ENCODE data around the gene SLC8A2. TPM values are rescaled to one million over a fixed set of nuclear protein-coding genes. Genes with fewer than 3 reads are reported as not detected.

Gene SLC8A2
- total and polyA plus RNA-seq, 2 of the 8 experiments (the other 6 are each of a cell fraction or from before 2014, with no cell fraction given), result 7.3 to 12.4 TPM

DNA sequence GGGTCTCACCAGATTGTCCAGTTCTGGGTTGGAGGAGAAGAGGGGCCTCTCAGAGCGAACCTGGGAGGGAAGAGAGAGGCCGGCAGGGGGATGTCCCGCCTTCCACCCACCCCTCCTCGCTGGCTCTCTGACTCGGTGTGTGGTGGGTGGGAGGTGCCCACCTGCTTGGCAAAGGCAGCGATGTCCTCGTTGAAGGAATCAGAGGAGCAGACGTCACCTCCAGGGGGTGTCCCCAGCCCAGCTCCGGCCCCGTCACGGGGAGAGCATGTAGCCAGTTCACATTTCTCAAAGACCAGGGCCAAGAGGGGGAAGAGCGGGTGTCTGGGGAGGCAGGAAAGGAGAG is 55.1 kb downstream of the SLC8A2 start:
- Histone ChIP-seq H3K79me2 (ENCODE audit: control insufficient read depth in 1 of 2, insufficient read depth in 2 of 2, low read length in 2 of 2) (no peaks in the 10 kb centered on the region), H2BK5ac (ENCODE audit: low read depth, low read length) (no peak overlapping the region), H3K18ac (ENCODE audit: extremely low read depth, low read length) (no peak overlapping the region), H3K27ac (ENCODE audit: low read depth, low read length) (no peak overlapping the region), H2BK20ac (ENCODE audit: low read length) (no peak overlapping the region), H3K14ac (ENCODE audit: insufficient read length) (no peak overlapping the region), H4K20me1 (replicated peaks in 1 of 2; ENCODE audit: control insufficient read depth in 1 of 2, insufficient read depth in 2 of 2, low read length in 2 of 2) (peaks cover 5 to 12% of the 10 kb centered on the region in 2 experiments), H3K36me3 (ENCODE audit: control insufficient read depth in 2 of 4, insufficient read depth in 4 of 4, low read length in 3 of 4) (peaks cover 0 to 3% (median 0%) of the 10 kb centered on the region in 4 experiments; a peak in 1 of 8 replicates), H2AK5ac (ENCODE audit: low read depth, low read length) (no peak overlapping the region), H2BK120ac (replicated peaks; ENCODE audit: low read depth, low read length) (no peak overlapping the region), H4K91ac (replicated peaks; ENCODE audit: insufficient read length, low read length) (no peak overlapping the region), H3K9ac (replicated peaks in 1 of 4; ENCODE audit: extremely low read depth in 1 of 4, low read depth in 3 of 4, low read length in 3 of 4) (no peak overlapping the region), H4K5ac (ENCODE audit: insufficient read length, low read depth, low read length) (no peak overlapping the region), H3K4me3 (ENCODE audit: extremely low read depth in 1 of 4, insufficient read depth in 2 of 4, low read depth in 3 of 4, low read length in 4 of 4) (peak overlapping the region in 1 of 4 experiments; percentile 75; a peak in 2 of 8 replicates), H3K9me3 (ENCODE audit: insufficient read depth in 2 of 2, low read depth in 1 of 2, low read length in 1 of 2) (no peaks in the 10 kb centered on the region), H3K23ac (ENCODE audit: insufficient read length) (no peak overlapping the region), H3K79me1 (ENCODE audit: low read depth, low read length) (no peaks in the 10 kb centered on the region), H4K8ac (ENCODE audit: extremely low read depth, insufficient read depth, low read length) (no peak overlapping the region), H3K4me2 (ENCODE audit: insufficient read depth in 1 of 2, low read depth in 2 of 2, low read length in 2 of 2) (peak overlapping the region; percentile 92 to 96), H3K56ac (replicated peaks; ENCODE audit: insufficient read length, low read depth, low read length) (no peak overlapping the region), H2BK12ac (ENCODE audit: low read depth, low read length) (no peak overlapping the region), H3K4ac (replicated peaks; ENCODE audit: insufficient read length, low read depth, low read length) (no peak overlapping the region), H2AFZ (ENCODE audit: low read length) (no peak overlapping the region), H3K23me2 (ENCODE audit: low read depth, low read length) (peaks cover 34% of the 10 kb centered on the region), H2BK15ac (ENCODE audit: low read length) (peak overlapping the region; percentile 48; the same call in 1 of the 2 replicates), H3K4me1 (replicated peaks in 1 of 4; ENCODE audit: control insufficient read depth in 3 of 4, insufficient read depth in 4 of 4, low read length in 3 of 4) (peaks cover 6 to 31% (median 19%) of the 10 kb centered on the region in 4 experiments), H3K27me3 (replicated peaks in 1 of 4; ENCODE audit: control insufficient read depth in 3 of 4, extremely low read depth in 1 of 4, insufficient read depth in 3 of 4, low read length in 3 of 4) (peaks cover 25 to 56% (median 54%) of the 10 kb centered on the region in 4 experiments)
- WGBS, 2 experiments (ENCODE audit: extremely low coverage in 1 of 2, insufficient coverage in 1 of 2, insufficient read length in 1 of 2, insufficient replicate concordance in 2 of 2, low coverage in 1 of 2, low lambda C conversion rate in 2 of 2, missing lambda C conversion rate in 1 of 2), result 25% methylated on average over 5 of the region's 12 CpGs; no CpG with 5 or more reads in 1 of the 2 experiments
- ChIA-PET CTCF (ENCODE audit: partially characterized antibody) (interaction anchor here (0.6 to 5.2 kb wide), 11 partner anchors 9 to 685 kb away, joined by 3 to 32 read pairs (median 4); no protein-coding TSS in a partner anchor), POLR2A (ENCODE audit: partially characterized antibody) (interaction anchor here (0.7 to 1.7 kb wide), 3 partner anchors 20 to 67 kb away, joined by 3 to 6 read pairs (median 6); partner anchors contain the start of gene DHX34)
- FAIRE-seq (no peak), DNase-seq (ENCODE audit: low read depth in 1 of 2, low spot score in 2 of 2) (no peak)
- TF ChIP-seq TEAD4 (IDR thresholded peaks at IDR 0.05; ENCODE audit: low read depth, low read length) (no peak), GABPA (IDR thresholded peaks at IDR 0.05; ENCODE audit: borderline replicate concordance, insufficient read depth, low read length) (no peak), CBX5 (IDR thresholded peaks at IDR 0.05; ENCODE audit: low read depth, low read length) (no peak), SIX5 (IDR thresholded peaks at IDR 0.05; ENCODE audit: low read depth, low read length) (no peak), EP300 (IDR thresholded peaks at IDR 0.05; ENCODE audit: borderline replicate concordance in 1 of 2, low read depth in 2 of 2, low read length in 2 of 2) (no peak)
- TF ChIP-seq, protein P1, sequence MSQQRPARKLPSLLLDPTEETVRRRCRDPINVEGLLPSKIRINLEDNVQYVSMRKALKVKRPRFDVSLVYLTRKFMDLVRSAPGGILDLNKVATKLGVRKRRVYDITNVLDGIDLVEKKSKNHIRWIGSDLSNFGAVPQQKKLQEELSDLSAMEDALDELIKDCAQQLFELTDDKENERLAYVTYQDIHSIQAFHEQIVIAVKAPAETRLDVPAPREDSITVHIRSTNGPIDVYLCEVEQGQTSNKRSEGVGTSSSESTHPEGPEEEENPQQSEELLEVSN (IDR thresholded peaks at IDR 0.05), result no peak
